ENCODE results near the gene IPCEF1.
A peak's percentile ranks its signal among the peaks of the same experiment; 100 is the strongest.

Gene IPCEF1

GRCh38 chr6:154377726-154378125 is 21.1 kb upstream of the IPCEF1 start:
- TF ChIP-seq, protein P1, sequence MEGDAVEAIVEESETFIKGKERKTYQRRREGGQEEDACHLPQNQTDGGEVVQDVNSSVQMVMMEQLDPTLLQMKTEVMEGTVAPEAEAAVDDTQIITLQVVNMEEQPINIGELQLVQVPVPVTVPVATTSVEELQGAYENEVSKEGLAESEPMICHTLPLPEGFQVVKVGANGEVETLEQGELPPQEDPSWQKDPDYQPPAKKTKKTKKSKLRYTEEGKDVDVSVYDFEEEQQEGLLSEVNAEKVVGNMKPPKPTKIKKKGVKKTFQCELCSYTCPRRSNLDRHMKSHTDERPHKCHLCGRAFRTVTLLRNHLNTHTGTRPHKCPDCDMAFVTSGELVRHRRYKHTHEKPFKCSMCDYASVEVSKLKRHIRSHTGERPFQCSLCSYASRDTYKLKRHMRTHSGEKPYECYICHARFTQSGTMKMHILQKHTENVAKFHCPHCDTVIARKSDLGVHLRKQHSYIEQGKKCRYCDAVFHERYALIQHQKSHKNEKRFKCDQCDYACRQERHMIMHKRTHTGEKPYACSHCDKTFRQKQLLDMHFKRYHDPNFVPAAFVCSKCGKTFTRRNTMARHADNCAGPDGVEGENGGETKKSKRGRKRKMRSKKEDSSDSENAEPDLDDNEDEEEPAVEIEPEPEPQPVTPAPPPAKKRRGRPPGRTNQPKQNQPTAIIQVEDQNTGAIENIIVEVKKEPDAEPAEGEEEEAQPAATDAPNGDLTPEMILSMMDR (IDR thresholded peaks at IDR 0.05; ENCODE audit: low read depth, low read length): no peak
- no peak for DNase-seq (ENCODE audit: extremely low read depth, low read depth)

DNA sequence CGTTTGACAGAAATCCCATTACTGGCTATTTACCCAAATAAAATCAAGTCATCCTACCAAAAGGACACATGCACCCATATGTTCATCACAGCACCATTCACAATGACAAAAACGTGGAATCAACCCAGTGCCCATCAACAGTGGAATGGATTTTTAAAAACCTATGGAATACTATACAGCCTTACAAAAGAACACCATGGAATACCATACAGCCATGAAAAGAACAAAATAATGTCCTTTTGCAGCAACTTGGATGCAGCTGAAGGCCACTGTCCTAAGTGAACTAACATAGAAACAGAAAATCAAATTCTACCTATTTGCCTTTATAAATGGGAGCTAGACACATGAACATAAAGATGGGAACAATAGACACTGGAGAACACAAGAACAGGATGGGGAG is 17.4 kb upstream of the IPCEF1 start:
- TF ChIP-seq, protein P1 (IDR thresholded peaks at IDR 0.05; ENCODE audit: low read depth, low read length): no peak
- DNase-seq (ENCODE audit: extremely low read depth, low read depth): no peak

DNA sequence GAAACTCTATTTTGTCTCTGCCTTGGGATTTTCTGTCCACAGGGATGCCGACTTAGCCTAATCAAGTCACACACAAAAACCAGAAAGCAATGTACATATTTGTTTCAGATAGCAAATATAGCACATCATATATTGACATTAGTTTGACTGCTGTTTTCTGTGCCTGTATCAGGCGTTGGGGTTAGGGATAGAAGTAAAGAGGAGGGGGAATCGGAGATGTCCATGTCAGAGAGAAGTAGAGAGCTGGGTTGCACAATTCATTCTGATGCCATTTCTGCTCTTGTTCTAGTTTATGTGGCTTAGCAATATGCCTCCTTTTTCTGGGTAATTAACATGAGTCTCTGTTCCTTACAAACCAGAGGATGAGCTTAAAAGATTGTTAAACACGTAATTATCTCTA is 14.7 kb upstream of the IPCEF1 start:
- TF ChIP-seq, protein P1 (IDR thresholded peaks at IDR 0.05; ENCODE audit: low read depth, low read length): no peak
- DNase-seq (ENCODE audit: extremely low read depth, low read depth): no peak

GRCh38 chr6:154370545-154370944 is 13.9 kb upstream of the IPCEF1 start:
- TF ChIP-seq, protein P1 (IDR thresholded peaks at IDR 0.05; ENCODE audit: low read depth, low read length): peak; percentile 52
- DNase-seq (ENCODE audit: extremely low read depth, low read depth): peak; percentile 19

GRCh38 chr6:154367839-154368695 is 11.5 kb upstream of the IPCEF1 start:
- TF ChIP-seq, protein P1 (IDR thresholded peaks at IDR 0.05; ENCODE audit: low read depth, low read length): no peak
- DNase-seq (ENCODE audit: extremely low read depth, low read depth): no peak

- no peak for DNase-seq (ENCODE audit: extremely low read depth, low read depth)
- TF ChIP-seq, protein P1 (IDR thresholded peaks at IDR 0.05; ENCODE audit: low read depth, low read length): no peak
Measured at GRCh38 chr6:154367336-154367735, 10.7 kb upstream of the IPCEF1 start.

DNA sequence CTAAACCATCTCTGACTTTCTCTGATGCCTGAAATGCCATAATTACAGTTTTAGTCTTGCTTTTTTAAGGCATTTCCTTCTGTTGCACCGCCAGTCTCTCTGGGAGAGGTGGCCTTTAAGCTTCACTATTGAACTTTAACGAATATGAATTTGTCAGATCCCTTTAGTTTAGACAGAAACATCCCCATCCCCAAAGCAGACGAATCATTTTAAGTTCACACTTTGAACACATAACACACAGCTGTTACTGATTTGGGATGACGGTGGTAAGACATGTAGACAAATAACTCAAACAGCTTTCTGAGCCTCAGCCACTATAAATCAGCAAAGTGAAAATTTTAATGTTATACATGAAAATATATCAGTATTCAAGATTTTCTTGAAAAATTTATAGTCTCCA is 7.2 kb upstream of the IPCEF1 start:
- TF ChIP-seq, protein P1 (IDR thresholded peaks at IDR 0.05; ENCODE audit: low read depth, low read length): no peak
- DNase-seq (ENCODE audit: extremely low read depth, low read depth): no peak
